22Rv1 (cell line): ENCODE data around the gene CKLF.

ENCODE experiments used
- H3K27ac ChIP-seq: fragments of 450-650 bp; 2 replicates; pipeline ENCODE4 v1.5.1; 2017
- CTCF ChIP-seq: fragments of 450-650 bp; IDR thresholded peaks from 2 replicates; pipeline ENCODE4 v1.5.1; 2017; ENCODE audit warnings: mild to moderate bottlenecking
- ZFX ChIP-seq: fragments of 450-650 bp; IDR thresholded peaks from 2 replicates; pipeline ENCODE4 v1.6.1; 2017; ENCODE audit warnings: antibody characterized with exemption, borderline replicate concordance

The CKLF gene

GRCh38 chr16:66543541-66543940 is 8.8 kb upstream of the CKLF start:
- H3K27ac ChIP-seq, result no peak overlapping the region
- TF ChIP-seq ZFX, result no peak
- TF ChIP-seq CTCF, result no peak

- TF ChIP-seq CTCF, result no peak
- no peak for TF ChIP-seq ZFX
- H3K27ac ChIP-seq, result no peak overlapping the region
These were observed 8.2 kb upstream of the CKLF start for GRCh38 chr16:66544016-66544757.

GRCh38 chr16:66547101-66547989 is 5.0 kb upstream of the CKLF start:
- H3K27ac ChIP-seq, result 0 out of 2 replicates have a peak overlapping the region, but pooled peaks have one; percentile 91
- TF ChIP-seq CTCF, result no peak
- TF ChIP-seq ZFX, result no peak

GRCh38 chr16:66548068-66548467 is 4.3 kb upstream of the CKLF start:
- TF ChIP-seq CTCF (no peak), ZFX (no peak)
- H3K27ac ChIP-seq, result peak overlapping the region; percentile 91

GRCh38 chr16:66548868-66549267 is 3.5 kb upstream of the CKLF start:
- H3K27ac ChIP-seq, result peak overlapping the region; percentile 91
- TF ChIP-seq ZFX (no peak), CTCF (no peak)

- TF ChIP-seq CTCF, result peak; percentile 71
- no peak for TF ChIP-seq ZFX
- H3K27ac ChIP-seq, result peak within 1 kb of the TSS; percentile 91
These were observed 2.9 kb upstream of the CKLF start, which contains the start of gene TK2 for GRCh38 chr16:66549284-66550131. TK2 (minus strand) TSS chr16:66550122; CDS start chr16:66550061, 61 bp downstream.
